NCI-H2171 (cell line): ENCODE results near the gene RNF220.

Experiments
- DNase-seq: peaks from one replicate; lab custom pipeline; 2025; lab: John Stamatoyannopoulos, UW

RNF220 gene

GRCh38 chr1:44636688-44637598 is 231.9 kb downstream of the RNF220 start:
- peak; percentile 96 for DNase-seq

- no peak for DNase-seq
These were observed 232.8 kb downstream of the RNF220 start for GRCh38 chr1:44637702-44638411.

GRCh38 chr1:44640200-44640853 is 235.3 kb downstream of the RNF220 start:
- peak; percentile 44 for DNase-seq

GRCh38 chr1:44641126-44642102 is 236.4 kb downstream of the RNF220 start:
- DNase-seq, result no peak

GRCh38 chr1:44642255-44642654 is 237.2 kb downstream of the RNF220 start:
- no peak for DNase-seq

GRCh38 chr1:44642925-44643324 is 237.9 kb downstream of the RNF220 start:
- DNase-seq, result no peak

GRCh38 chr1:44643721-44644334 is 238.8 kb downstream of the RNF220 start:
- no peak for DNase-seq

GRCh38 chr1:44644806-44645205 is 239.8 kb downstream of the RNF220 start:
- DNase-seq, result no peak

GRCh38 chr1:44645476-44646244 is 240.6 kb downstream of the RNF220 start:
- DNase-seq, result no peak

- no peak for DNase-seq
These were observed 241.4 kb downstream of the RNF220 start for GRCh38 chr1:44646261-44647110.

- DNase-seq, result no peak
These were observed 242.8 kb downstream of the RNF220 start for GRCh38 chr1:44647896-44648295.

- no peak for DNase-seq
These were observed 243.6 kb downstream of the RNF220 start for GRCh38 chr1:44648529-44649250.

- DNase-seq, result no peak
These were observed 244.7 kb downstream of the RNF220 start for GRCh38 chr1:44649788-44650158.

GRCh38 chr1:44650159-44650831 is 245.2 kb downstream of the RNF220 start:
- DNase-seq, result no peak

GRCh38 chr1:44651069-44651468 is 246.0 kb downstream of the RNF220 start:
- DNase-seq, result no peak

GRCh38 chr1:44652445-44653106 is 247.5 kb downstream of the RNF220 start:
- peak; percentile 62 for DNase-seq
